Smooth muscle cell (in vitro differentiated cells): ENCODE data around the gene SNCG. TPM values are rescaled to one million over a fixed set of nuclear protein-coding genes. Genes with fewer than 3 reads are reported as not detected.
"Not testable (repeated sequence)": the region's sequence is repeated elsewhere in the genome, so short reads cannot be mapped to it uniquely, and the experiment has no call there.

Source experiments
- DNase-seq: peaks from one replicate; lab custom pipeline; 2025; ENCODE audit not compliant: unreplicated experiment; lab: John Stamatoyannopoulos, UW
- H2AFZ ChIP-seq: fragments of 200-600 bp; sonication (generic); 2 replicates; pipeline ENCODE4 v1.6.0; 2016; ENCODE audit warnings: antibody characterized with exemption, low read depth, mild to moderate bottlenecking
- H3F3A ChIP-seq: fragments of 200-600 bp; sonication (generic); 2 replicates; pipeline ENCODE4 v1.6.0; 2017; ENCODE audit warnings: antibody characterized with exemption, low read depth
- H3K27ac ChIP-seq: fragments of 200-600 bp; sonication (generic); 2 replicates; pipeline ENCODE4 v1.5.1; 2016; ENCODE audit warnings: low read depth, mild to moderate bottlenecking
- H3K27me3 ChIP-seq: fragments of 200-600 bp; sonication (generic); 2 replicates; pipeline ENCODE4 v1.6.1; 2016; ENCODE audit warnings: low read depth, mild to moderate bottlenecking
- H3K36me3 ChIP-seq: fragments of 200-600 bp; sonication (generic); 2 replicates; pipeline ENCODE4 v1.5.1; 2016; ENCODE audit warnings: low read depth
- H3K4me1 ChIP-seq: fragments of 200-600 bp; sonication (generic); 2 replicates; pipeline ENCODE4 v1.5.1; 2016; ENCODE audit warnings: low read depth
- H3K4me2 ChIP-seq: fragments of 200-600 bp; sonication (generic); 2 replicates; pipeline ENCODE4 v1.6.0; 2016; ENCODE audit warnings: mild to moderate bottlenecking
- H3K4me3 ChIP-seq: fragments of 200-600 bp; sonication (generic); 2 replicates; pipeline ENCODE4 v1.5.1; 2016; ENCODE audit warnings: mild to moderate bottlenecking
- H3K79me2 ChIP-seq: fragments of 200-600 bp; sonication (generic); 2 replicates; pipeline ENCODE4 v1.6.0; 2016; ENCODE audit warnings: low read depth, mild to moderate bottlenecking
- H3K9ac ChIP-seq: fragments of 200-600 bp; sonication (generic); 2 replicates; pipeline ENCODE4 v1.6.0; 2016; ENCODE audit warnings: low read depth
- H3K9me3 ChIP-seq: fragments of 200-600 bp; sonication (generic); replicated peaks from 2 replicates; pipeline ENCODE4 v1.5.1; 2016; ENCODE audit warnings: low read depth
- H4K20me1 ChIP-seq: fragments of 200-600 bp; sonication (generic); 2 replicates; pipeline ENCODE4 v1.6.0; 2016; ENCODE audit warnings: low read depth
- WGBS: methylation state at CpG from one replicate; pipeline ENCODE4 v1.1.7; 2016; ENCODE audit warnings: low lambda C conversion rate; 5-methylcytosine and 5-hydroxymethylcytosine counted together
- polyA plus RNA-seq: library from polyadenylated mRNA; unstranded; fragments of >200 nt; fragmentation: Nextera tagmentation; extraction: Ambion mirVana; gene quantifications from 2 replicates; pipeline ENCODE4 v1.2.1, GENCODE V29; 2016
- total RNA-seq: library from RNA; depleted of rRNA; stranded (reverse); fragments of >200 nt; gene quantifications from 2 replicates; pipeline ENCODE4 v1.2.3, GENCODE V29; 2014
- TF ChIP-seq, protein P1 (sequence below): fragments of 200-600 bp; sonication (generic); IDR thresholded peaks from 2 replicates; pipeline ENCODE4 v1.5.1; 2017; ENCODE audit warnings: borderline replicate concordance, mild to moderate bottlenecking, antibody characterized with exemption; ENCODE audit not compliant: insufficient read depth, poor library complexity, severe bottlenecking

SNCG gene
- total and polyA plus RNA-seq, 2 experiments from 2014 or later, result 2.3 to 6.7 TPM

DNA sequence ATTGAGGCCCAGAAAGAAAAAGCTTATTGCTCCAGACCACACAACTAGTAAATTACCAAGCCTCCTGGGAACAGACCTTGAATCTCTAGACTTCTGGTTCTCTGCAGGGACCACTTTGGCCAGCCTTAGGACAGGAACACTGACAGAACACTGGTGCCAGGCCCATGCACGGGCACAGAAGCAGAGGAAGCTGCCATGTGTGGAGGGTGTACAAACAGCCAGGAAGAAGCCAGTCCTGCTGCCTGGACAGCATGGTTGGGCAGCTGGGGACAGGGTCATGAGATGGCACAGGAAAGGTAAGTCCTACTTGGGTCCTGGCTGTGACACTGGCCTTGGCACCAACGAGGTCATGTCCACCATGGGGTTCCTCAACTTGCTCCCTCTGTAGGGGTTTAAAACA lies 20.1 kb upstream of the SNCG start:
- no peak overlapping the region for H3K27ac ChIP-seq
- no peak overlapping the region for H2AFZ ChIP-seq
- 89% methylated on average over 2 of the region's 2 CpGs for WGBS
- H3F3A ChIP-seq, result peaks cover 14% of the 10 kb centered on the region
- H3K79me2 ChIP-seq, result no peaks in the 10 kb centered on the region
- no peaks in the 10 kb centered on the region for H3K4me1 ChIP-seq
- TF ChIP-seq, protein P1, sequence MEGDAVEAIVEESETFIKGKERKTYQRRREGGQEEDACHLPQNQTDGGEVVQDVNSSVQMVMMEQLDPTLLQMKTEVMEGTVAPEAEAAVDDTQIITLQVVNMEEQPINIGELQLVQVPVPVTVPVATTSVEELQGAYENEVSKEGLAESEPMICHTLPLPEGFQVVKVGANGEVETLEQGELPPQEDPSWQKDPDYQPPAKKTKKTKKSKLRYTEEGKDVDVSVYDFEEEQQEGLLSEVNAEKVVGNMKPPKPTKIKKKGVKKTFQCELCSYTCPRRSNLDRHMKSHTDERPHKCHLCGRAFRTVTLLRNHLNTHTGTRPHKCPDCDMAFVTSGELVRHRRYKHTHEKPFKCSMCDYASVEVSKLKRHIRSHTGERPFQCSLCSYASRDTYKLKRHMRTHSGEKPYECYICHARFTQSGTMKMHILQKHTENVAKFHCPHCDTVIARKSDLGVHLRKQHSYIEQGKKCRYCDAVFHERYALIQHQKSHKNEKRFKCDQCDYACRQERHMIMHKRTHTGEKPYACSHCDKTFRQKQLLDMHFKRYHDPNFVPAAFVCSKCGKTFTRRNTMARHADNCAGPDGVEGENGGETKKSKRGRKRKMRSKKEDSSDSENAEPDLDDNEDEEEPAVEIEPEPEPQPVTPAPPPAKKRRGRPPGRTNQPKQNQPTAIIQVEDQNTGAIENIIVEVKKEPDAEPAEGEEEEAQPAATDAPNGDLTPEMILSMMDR, result no peak
- DNase-seq, result no peak
- no peaks in the 10 kb centered on the region for H3K9me3 ChIP-seq
- H3K4me2 ChIP-seq, result no peak overlapping the region
- H3K4me3 ChIP-seq, result no peak overlapping the region
- H3K36me3 ChIP-seq, result no peaks in the 10 kb centered on the region
- H3K9ac ChIP-seq, result no peak overlapping the region
- no peaks in the 10 kb centered on the region for H4K20me1 ChIP-seq
- H3K27me3 ChIP-seq, result no peaks in the 10 kb centered on the region

DNA sequence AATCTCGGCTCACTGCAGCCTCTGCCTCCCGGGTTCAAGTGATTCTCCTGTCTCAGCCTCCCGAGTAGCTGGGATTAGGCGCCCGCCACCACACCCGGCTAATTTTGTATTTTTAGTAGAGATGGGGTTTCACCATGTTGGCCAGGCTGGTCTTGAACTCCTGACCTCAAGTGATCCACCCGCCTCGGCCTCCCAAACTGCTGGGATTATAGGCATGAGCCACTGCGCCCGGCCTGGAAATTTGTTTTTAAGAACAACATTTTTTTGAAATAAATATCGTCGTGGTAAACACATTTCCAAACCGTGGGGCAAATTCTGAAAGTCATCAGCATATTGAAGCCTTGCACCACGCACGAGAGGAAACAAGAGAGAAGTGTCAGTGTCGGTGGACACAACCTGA lies 18.3 kb upstream of the SNCG start:
- not testable (repeated sequence) for H3K36me3 ChIP-seq, H3K27ac ChIP-seq, H3K9ac ChIP-seq, H3K4me3 ChIP-seq, H4K20me1 ChIP-seq, H3K27me3 ChIP-seq, DNase-seq, H2AFZ ChIP-seq, H3K4me2 ChIP-seq, H3K9me3 ChIP-seq, H3K79me2 ChIP-seq, H3K4me1 ChIP-seq
- H3F3A ChIP-seq, result peaks cover 14% of the 10 kb centered on the region
- WGBS, result 95% methylated on average over 16 of the region's 16 CpGs

DNA sequence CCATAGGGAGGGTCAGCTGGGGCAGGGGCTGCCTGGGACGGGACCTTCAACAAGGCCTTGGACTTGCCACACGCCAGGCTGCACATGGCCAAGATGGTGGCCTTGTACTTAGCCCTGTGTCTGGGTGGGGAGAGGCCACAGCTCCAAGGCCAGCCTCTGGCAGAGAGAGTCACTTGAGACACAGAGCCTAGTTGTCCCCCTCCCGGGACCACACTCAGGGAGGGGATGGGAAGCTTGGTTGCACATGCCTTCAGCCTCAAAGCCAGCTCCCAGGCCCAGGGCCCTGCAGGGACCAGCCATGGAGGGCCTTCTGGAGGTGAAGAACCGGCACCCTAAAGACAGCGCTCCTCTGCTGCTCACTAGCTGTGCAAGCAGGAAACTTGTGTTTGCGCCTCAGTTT lies 17.7 kb upstream of the SNCG start:
- no peaks in the 10 kb centered on the region for H3K36me3 ChIP-seq
- no peak for DNase-seq
- H3F3A ChIP-seq, result peaks cover 14% of the 10 kb centered on the region
- H3K27ac ChIP-seq, result no peak overlapping the region
- H3K27me3 ChIP-seq, result no peaks in the 10 kb centered on the region
- TF ChIP-seq, protein P1, result peak; percentile 2
- no peak overlapping the region for H2AFZ ChIP-seq
- H3K9ac ChIP-seq, result no peak overlapping the region
- no peaks in the 10 kb centered on the region for H3K9me3 ChIP-seq
- no peak overlapping the region for H3K4me2 ChIP-seq
- no peak overlapping the region for H3K4me3 ChIP-seq
- WGBS, result 94% methylated on average over 6 of the region's 6 CpGs
- no peaks in the 10 kb centered on the region for H3K79me2 ChIP-seq
- H4K20me1 ChIP-seq, result no peaks in the 10 kb centered on the region
- H3K4me1 ChIP-seq, result no peaks in the 10 kb centered on the region

DNA sequence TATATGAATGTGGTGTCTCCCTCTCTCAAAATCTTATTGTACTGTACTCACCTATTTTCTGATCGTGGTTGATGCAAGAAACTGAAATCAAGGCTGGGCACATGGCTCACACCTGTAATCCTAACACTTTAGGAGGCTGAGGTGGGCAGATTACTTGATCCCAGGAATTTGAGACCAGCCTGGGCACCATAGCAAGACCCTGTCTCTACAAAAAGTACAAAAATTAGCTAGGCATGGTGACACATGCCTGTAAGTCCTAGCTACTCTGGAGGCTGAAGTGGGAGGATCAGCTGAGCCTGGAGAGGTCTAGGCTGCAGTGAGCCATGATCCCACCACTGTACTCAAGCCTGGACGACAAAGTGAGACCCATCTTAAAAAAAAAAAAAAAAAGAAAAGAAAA lies 17.0 kb upstream of the SNCG start:
- no peaks in the 10 kb centered on the region for H3K27me3 ChIP-seq
- no peak overlapping the region for H3K27ac ChIP-seq
- no peak for DNase-seq
- TF ChIP-seq, protein P1, result no peak
- H3K4me1 ChIP-seq, result no peaks in the 10 kb centered on the region
- WGBS, result 91% methylated on average over 2 of the region's 2 CpGs
- H3K4me2 ChIP-seq, result no peak overlapping the region
- H3K9ac ChIP-seq, result no peak overlapping the region
- no peak overlapping the region for H3K4me3 ChIP-seq
- H3K9me3 ChIP-seq, result no peaks in the 10 kb centered on the region
- H4K20me1 ChIP-seq, result no peaks in the 10 kb centered on the region
- peaks cover 8% of the 10 kb centered on the region for H3F3A ChIP-seq
- no peak overlapping the region for H2AFZ ChIP-seq
- H3K36me3 ChIP-seq, result no peaks in the 10 kb centered on the region
- no peaks in the 10 kb centered on the region for H3K79me2 ChIP-seq
